NCI-H128 (cell line): ENCODE results near the gene CXCL1.
"Not testable (repeated sequence)": the region's sequence is repeated elsewhere in the genome, so short reads cannot be mapped to it uniquely, and the experiment has no call there.

ENCODE experiments used
- DNase-seq: peaks from one replicate; lab custom pipeline; 2025; ENCODE audit not compliant: unreplicated experiment; lab: John Stamatoyannopoulos, UW

The CXCL1 gene

DNA sequence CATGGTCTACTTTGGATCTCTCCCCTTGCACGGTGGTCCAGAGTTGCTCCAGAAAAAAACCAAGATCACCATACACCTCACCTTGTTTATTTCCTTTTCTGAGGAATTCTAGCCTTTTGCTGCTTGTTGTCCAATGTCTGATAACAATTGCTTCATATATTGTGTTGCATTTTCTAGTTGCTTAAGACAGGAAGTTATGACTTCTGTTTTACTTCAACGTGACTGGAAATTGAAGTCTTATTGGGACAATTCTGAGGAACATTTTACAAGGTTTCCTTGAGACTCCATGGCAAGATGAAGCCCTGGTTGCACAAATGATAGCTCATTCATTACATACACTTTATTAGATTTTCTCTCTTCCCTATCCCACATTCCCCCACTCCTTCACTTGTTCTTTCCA is 5.2 kb downstream of the CXCL1 start:
- no peak for DNase-seq

DNA sequence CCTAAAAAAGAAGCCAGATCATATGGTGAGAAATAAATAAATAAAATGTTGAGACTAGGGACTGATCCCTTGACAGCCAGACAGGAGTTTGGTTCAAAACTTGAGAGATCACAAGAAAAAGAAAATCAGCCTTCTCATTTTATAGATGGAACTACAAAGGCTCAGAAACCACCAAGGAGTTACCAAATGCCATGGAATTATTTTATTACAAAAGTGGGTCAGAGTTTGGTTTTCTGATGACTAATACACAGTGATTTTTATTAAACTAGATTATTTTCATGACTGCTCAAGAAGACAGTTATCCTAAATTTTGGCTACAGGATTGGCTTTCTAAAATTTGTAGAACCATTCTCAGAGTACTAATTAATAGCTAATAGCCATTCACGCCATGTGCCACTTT is 6.2 kb downstream of the CXCL1 start:
- DNase-seq = no peak

DNA sequence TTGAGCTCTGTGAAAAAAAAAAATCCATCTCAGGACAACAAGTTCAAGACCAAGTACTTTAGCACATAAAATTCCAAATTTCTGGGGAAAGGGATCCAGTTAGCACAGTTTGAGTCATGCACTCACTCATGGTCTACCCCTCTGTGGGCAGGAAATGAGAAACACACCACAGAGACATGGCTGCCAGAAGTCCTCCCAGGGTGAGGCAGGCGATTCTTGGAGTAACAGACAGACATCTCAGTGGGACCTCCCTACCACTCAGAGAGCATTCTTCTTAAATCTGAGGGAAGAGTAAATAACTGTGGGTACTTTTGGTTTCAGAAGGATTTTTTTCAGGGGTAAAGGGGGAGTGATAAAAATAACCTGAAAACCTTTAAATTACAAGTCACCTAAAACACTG is 14.1 kb downstream of the CXCL1 start:
- DNase-seq = no peak

DNA sequence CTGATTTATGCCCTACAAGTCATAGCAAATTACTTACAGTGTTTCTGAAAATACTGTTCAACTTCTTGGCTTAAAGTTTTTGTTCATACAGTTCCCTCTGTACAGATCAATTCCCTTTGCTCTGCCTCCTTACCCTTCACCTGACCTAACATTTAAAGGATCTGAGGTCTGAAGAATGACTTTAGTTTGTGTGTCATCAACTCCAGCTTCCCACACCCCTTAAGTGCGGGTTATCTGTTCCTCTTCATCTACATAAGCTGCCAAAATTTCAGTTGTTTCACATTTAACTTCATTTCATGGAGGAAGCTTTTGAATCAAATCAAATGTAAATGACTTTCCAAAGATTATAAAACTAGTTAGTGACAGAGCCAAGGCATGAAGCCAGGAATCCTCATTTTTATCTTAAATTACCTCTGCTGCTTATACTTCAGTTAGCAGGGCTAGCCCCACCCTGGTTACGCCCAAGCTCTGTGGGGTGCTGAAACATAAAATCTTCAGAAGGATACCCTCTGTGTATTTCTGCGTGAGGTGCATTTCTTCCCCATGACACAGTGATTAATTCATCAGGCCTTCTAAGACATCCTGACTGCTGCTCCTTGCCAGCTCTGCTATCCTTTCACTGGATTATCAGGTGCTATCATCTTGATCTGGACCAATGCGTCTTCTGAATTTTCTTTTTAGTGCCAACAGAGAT is 16.5 kb downstream of the CXCL1 start:
- no peak for DNase-seq

DNA sequence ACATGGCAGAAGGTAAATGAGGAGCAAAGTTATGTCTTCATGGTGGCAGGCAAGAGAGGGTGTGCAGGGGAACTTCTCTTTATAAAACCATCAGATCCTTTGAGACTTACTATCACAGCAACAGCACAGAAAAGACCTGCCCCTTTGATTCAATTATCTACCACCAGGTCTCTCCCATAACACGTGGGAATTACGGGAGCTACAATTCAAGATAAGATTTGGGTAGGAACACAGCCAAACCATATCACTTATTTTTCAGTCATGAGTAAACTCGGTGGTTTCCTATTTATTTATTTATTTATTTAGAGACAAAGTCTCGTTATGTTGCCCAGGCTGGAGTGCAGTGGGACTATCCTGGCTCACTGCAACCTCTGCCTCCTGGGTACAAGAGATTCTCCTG is 22.1 kb downstream of the CXCL1 start:
- no peak for DNase-seq

GRCh38 chr4:73891739-73892405 is 22.7 kb downstream of the CXCL1 start:
- DNase-seq = no peak

DNA sequence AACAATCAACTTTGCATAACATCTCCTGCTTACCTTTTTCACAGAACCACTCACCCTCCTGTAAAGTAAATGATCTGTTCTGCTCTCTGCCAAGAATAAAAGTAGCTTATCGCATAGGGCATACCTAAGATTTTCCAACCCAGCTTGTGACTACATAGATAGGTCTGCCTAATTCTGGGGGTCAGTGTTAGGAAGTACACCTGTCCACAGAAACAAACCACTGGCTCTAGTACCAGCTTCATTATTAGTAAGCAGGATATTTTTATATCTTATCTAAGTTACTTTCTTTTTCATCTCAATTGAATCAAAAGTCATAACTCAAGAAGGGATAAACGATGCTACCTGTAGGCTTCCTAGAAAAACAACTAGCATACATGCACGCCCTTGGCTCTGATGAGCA is 23.8 kb downstream of the CXCL1 start:
- no peak for DNase-seq

- DNase-seq = no peak
Observed at GRCh38 chr4:73894001-73894400, 24.8 kb downstream of the CXCL1 start.

GRCh38 chr4:73895201-73896175 is 26.3 kb downstream of the CXCL1 start:
- no peak for DNase-seq

GRCh38 chr4:73896416-73896815 is 27.2 kb downstream of the CXCL1 start:
- no peak for DNase-seq

DNA sequence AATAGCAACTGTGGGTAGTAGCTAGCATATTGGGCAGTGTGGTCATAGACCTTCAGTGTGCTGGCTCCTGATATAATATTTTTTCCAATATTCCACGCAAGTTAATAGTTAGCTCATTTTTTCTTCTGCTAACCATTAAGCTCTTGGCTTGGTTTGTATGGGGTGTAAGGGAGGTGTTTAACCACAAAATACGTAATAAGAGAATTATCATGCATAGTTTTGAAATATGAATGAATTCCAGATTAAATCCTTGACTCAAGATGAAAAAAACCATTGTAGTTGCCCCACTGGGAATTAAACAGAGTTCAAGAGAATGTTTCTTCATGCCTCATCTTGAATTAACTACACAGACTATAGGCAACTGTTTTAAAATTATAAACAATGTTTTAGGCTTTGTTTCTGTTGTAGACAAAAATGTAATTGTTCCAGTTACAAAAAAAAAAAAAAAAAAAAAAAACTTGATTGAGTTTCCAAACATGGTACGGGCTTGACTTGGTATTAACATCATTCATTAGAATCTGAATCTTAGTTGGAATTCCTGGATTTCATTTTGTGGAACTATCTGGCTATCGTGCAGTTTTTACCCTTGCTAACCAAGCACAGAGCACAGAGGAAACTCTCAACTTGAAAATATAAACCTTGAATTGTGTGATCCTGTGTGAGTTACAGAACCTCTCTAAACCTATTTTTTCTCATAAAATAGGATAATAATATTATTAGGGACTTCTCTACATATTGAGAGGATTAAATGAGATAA is 28.4 kb downstream of the CXCL1 start:
- DNase-seq = no peak

- DNase-seq = not testable (repeated sequence)
Observed at GRCh38 chr4:73899338-73899737, 30.1 kb downstream of the CXCL1 start.

DNA sequence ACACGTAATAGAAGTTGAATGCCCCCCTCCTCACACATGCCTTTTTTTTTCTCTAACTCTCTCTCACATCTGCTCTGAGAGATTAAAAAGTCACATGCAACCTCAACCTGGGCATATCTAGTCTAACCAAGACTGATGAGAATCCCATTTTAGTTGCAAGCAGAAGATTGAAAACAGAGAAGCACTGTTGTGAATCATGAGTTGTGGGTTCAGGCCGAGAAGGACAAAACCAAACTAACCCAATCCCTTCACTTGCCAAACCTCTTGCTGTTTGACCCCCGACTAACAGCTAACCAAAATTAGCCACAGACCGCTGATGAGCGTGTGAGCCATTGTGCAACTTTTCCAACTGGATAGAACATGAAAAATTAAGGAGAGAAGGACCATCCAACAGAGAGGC is 31.8 kb downstream of the CXCL1 start:
- no peak for DNase-seq

- DNase-seq = no peak
Observed at GRCh38 chr4:73902038-73902637, 32.9 kb downstream of the CXCL1 start.

- DNase-seq = no peak
Observed at GRCh38 chr4:73902817-73903547, 33.8 kb downstream of the CXCL1 start.

GRCh38 chr4:73904491-73904890 is 35.3 kb downstream of the CXCL1 start:
- DNase-seq = no peak

DNA sequence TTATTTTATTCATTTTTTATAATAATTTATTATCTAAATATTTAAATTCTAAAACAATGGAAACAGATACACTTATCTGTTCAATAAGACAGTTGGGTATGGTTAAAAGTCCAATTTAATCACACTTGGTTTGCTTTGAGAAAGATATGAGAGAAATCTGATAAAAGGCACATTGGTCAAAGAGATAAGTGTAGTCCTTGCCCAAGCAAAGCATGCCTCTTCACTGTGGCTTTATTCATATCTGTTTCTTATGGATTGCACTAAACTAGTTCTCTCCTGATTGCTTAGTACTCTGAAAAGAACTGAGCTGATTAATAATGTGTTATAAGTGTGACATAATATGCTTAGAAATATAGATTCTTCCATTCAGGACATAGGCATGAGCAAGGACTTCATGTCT is 39.8 kb downstream of the CXCL1 start:
- no peak for DNase-seq

- no peak for DNase-seq
Observed at GRCh38 chr4:73911746-73912145, 42.6 kb downstream of the CXCL1 start.

DNA sequence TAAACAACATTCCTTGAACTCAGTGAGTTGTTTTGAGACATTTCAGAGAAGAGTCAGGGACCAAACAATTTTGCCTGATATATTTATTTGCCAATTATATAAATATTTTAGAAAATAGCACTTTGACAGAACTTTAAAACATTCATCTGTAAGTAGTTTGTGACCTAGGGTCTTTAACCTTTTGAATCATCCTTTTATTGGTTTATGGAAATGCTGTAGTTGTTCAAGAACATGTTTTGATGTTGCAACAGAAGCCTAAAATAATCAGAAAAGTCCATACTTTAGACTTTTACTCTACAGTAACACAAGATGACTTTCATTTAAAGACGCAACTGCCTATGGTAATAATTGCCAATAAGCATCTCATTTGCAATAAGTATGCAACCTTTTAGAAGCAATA is 43.0 kb downstream of the CXCL1 start:
- DNase-seq = no peak

GRCh38 chr4:73914071-73914470 is 44.9 kb downstream of the CXCL1 start:
- DNase-seq = no peak
